ENCODE data around the gene SMOC2.
"Not testable (repeated sequence)": the region's sequence is repeated elsewhere in the genome, so short reads cannot be mapped to it uniquely, and the experiment has no call there.

Gene SMOC2

GRCh38 chr6:168670401-168670985 lies 229.5 kb downstream of the SMOC2 start:
- no peak for DNase-seq

DNA sequence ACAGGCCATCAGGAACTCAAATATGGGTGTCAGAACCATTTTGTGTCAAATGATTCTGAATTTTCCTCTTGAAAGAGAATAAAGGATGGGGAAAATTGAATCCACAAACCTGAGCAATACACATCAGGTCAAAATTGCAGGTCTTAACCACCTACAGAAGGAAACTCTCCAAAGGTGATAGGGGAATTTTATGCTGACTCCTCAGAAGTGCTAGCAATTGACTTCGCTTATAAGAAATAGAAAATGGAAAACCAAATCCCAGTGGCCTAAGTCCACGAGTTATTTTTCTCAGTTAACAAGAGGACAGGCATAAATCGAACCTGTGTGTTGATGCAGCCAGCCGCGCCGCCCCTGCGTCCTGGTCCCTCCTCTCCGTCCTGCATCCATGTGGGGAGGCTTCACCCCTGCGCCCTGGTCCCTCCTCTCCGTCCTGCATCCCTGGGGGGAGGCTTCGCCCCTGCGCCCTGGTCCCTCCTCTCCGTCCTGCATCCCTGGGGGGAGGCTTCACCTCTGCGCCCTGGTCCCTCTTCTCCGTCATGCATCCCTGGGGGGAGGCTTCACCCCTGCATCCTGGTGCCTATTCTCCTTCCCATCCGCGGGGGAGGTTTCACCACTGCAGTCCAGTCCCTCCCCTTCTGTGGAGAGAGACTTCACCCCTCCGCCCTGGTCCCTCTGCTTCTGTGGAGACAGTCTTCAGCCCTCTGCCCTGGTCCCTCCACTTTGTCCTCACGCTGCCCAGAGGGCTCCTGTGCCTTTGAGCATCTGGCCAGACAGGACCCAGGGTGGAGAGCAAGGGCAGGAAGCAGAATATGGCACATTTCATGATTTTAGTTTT lies 230.3 kb downstream of the SMOC2 start:
- DNase-seq: no peak

- DNase-seq: no peak
These were observed 231.0 kb downstream of the SMOC2 start for GRCh38 chr6:168671863-168672546.

DNA sequence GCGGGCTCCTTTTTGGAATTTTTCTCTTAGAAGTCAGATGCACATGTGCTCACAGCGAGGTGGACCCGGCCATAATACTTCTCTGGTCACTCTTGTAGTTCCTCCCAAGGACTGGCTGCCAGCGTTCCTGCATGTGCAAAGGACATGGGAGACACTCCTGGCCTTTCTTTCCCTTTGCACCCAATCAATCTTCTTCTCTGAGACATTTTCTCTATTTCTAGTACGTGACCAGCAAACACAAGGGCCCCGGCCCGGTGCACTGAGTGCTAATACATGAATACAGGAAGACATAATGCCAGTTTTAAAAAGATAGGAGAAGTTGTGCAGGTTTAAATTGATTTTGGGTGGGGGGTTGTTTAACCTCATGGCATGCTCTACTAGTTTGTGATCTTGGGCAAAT lies 233.6 kb downstream of the SMOC2 start:
- no peak for DNase-seq

DNA sequence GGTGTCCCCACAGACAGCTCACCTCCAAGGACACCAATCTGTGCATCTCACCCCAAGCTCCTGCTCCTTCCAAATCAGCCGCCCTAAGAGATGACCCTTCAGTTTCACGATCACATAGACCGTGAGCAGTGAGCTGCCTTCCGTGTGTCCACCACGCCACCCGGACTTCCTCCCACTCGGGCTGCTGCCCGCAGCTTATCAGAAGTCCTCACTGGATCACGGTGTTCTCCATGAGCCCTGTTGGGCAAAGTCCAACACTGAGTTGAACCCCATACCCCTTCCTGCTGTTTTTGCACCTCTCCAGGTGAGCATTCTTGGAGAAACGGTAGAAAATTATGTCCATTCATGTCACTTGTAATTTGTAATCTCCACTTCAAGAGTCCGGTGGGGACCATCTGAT lies 234.4 kb downstream of the SMOC2 start:
- no peak for DNase-seq

- no peak for DNase-seq
These were observed 235.1 kb downstream of the SMOC2 start for GRCh38 chr6:168675933-168676551.

- DNase-seq: no peak
These were observed 235.8 kb downstream of the SMOC2 start for GRCh38 chr6:168676552-168677322.

DNA sequence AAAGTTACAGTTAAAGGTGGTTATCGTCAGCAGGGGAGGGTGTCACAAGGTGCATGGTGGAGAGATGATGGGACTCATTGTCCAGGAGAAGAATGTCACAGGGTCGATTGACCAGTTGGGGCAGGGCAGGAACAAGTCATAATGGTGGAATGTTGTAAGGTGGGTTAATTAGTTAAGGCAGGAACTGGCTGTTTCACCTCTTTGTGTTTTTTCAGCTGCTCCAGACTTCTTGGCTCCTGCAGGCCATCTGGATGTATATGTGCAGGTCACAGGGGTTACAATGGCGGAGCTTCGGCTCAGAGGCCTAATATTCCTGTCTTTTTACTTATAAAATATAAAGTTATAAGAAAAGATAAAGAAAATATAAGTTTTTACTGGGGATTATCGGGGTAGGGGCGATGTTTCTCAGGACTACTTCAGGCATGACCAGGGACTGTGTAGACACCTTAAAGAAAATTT lies 236.4 kb downstream of the SMOC2 start:
- not testable (repeated sequence) for DNase-seq

- no peak for DNase-seq
These were observed 237.1 kb downstream of the SMOC2 start for GRCh38 chr6:168678077-168678476.

DNA sequence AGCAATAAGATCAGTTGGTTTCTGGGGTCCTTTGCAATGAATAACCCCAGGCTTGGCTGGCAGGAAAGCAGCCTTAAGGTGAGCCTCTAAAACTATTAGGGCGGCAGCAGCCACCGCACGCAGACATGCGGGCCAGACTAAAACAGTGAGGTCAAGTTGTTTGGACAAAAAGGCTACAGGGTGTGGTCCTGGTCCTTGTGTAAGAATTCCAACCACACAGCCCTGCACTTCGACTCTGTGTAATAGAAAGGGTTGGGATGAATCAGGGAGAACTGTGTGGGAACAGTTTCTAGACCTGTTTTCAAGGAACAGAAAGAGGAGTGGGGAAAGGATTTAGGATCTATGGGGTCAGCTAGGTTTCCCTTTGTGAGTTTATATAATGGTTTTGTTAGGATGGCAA lies 237.6 kb downstream of the SMOC2 start:
- DNase-seq: no peak

DNA sequence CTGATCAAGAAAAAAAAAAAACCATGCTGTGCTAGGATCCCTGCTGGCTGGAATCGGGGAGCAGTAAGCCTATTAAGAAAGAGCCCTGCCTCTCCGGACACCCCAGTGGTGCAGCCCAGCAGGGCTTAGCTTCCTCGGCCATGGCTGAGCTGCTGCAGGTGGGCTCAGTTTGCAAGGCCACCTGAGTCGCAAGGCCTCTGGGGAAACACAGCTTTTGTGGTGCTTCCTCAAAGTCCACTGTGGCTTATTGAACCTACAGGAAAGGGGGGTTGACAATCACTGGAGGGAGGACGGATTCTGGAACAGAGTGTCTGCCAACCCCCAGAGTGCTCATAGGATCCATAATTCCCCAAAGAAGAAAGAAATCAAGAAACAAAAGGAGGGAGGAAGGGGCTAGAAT lies 240.8 kb downstream of the SMOC2 start:
- DNase-seq: no peak

DNA sequence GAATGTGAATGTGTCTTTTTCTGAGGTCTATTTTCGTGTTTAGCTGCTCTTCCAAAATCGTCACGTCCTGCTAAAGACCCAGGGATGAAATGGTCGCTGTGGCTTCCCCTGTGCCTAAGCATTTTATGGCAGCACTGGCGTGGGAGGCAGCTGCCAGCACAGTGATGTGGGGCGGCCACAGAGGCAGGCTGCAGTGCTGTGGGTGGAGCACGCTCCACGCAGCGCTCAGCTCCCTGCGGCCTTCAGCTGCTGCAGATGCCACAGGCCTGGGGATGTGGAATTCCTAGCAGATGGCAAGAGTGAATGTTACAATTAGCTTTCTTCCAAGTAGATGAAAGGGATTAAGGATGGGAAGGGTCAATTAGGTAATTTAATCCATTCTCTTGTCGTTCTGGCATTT lies 242.6 kb downstream of the SMOC2 start:
- no peak for DNase-seq

DNA sequence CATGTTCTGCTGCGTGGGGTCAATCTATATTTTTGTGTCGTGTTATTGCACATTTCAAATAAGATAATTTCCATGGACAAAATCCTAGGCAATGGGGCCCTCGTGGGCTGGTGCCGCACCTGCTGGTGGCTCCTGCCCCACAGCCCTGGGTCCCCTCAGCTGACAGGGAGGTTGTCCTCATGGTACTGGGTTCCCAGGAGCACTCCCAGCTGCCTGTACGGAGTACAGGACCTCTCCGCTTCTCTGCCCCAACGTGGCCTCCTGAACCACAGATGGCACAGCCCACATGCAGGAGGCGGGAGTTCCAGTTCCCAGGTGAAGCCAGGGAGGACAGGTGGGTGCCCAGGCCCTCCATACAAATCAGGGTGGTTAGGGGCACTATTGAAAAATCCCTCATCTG lies 243.5 kb downstream of the SMOC2 start:
- DNase-seq: no peak

GRCh38 chr6:168684906-168685305 lies 243.9 kb downstream of the SMOC2 start:
- no peak for DNase-seq

DNA sequence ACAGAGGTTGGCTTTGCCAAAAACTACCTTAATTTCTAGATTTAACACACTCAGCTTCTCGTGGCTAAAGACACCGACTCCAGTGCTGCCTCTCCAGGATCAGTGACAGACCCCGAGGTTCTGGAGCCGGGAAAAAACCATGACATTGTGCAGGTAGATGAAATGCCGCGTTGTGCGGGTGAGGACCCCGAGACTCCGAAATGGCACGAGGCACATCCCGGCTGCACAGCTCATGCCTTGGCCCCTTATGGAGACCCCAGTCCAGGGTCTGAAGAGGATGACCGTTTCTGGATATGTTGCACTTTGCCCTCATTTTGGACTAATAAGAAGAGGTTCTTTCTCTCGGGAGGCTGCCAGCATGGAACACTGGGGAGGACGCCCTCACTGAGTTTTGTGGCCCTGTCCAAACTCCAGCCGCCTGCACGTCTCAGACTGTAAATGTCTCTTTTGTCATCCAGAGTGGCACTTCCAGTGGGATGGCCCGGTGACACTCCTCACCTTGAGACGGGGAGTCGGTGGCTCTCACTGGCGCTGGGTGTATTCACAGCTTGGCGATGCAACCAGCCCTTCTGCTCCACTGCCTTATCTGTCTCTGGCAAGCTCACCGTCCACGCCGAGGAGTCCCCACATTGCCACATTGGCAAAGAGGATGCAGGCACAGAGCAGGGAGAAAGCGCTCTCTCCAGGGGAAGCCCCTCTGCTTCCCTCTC lies 245.2 kb downstream of the SMOC2 start:
- DNase-seq: no peak

- DNase-seq: no peak
These were observed 246.1 kb downstream of the SMOC2 start for GRCh38 chr6:168686831-168687730.

GRCh38 chr6:168690271-168690670 lies 249.3 kb downstream of the SMOC2 start:
- no peak for DNase-seq

GRCh38 chr6:168691774-168692173 lies 250.8 kb downstream of the SMOC2 start:
- no peak for DNase-seq

DNA sequence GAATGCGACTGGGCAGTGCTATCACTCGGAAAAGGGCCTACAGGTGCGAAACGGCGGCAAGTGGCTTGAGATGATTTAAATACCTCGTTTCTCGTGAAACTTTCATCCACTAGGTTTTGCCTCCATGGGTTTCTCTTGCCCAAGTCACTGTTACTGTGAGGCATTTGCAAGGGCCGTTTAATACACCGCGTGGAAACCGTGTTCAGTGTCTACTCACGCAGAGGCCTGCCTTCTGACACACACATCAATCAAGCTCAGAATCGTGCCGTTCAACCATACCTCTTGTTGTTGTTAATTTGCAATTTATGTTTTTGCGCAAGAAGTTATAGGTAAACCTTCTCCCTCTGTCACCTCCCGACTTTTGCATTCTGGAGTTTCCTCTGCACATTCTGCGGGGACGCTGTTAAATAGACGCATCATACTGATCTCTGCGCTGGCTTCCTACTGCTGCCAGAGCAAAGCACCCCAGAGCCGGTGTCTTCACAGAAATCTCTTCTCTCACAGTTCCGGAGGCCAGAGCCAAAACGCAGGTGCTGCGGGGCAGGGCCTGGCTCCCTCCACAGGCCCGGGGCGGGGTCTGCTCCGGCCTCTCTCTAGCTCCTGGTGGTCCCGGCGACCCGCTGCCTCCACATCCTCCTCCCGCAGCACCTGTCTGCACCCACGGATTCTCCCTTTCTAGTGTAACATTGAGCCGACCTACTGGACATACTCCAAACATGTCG lies 251.4 kb downstream of the SMOC2 start:
- DNase-seq: no peak

DNA sequence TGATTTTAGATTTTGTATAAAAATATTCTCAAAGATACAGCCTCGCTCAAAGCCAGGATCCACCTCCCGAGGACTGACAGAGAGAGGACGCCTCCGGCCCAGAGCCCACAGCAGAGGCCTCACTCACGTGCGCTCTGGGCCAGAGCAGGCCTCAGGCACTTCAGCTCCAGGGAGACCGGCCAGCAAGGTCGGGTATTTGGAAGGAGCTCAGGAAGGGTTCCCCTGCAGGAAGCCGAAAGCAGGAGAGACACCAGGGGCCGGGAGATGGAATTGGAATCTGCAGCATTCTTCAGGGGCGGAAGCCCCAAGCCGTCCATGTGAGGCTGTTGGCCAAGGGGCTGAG lies 251.9 kb downstream of the SMOC2 start:
- DNase-seq: not testable (repeated sequence)

Data from activated T-cell treated with anti-CD3 and anti-CD28 coated beads, Interleukin-2, amount 50 U/mL, for 48 hours (primary cell).